CD4-positive, alpha-beta T cell treated with Interleukin-6 for 4 hours (primary cell): ENCODE measurements around the gene ABO.
"Not testable (repeated sequence)": the region's sequence is repeated elsewhere in the genome, so short reads cannot be mapped to it uniquely, and the experiment has no call there.

Source experiments
- DNase-seq: peaks from one replicate; pipeline ENCODE4 v3.0.0-alpha.2; 2020; ENCODE audit warnings: mixed read lengths

The ABO gene

GRCh38 chr9:133238851-133239532 is 36.0 kb downstream of the ABO start:
- peak; percentile 72 for DNase-seq

DNA sequence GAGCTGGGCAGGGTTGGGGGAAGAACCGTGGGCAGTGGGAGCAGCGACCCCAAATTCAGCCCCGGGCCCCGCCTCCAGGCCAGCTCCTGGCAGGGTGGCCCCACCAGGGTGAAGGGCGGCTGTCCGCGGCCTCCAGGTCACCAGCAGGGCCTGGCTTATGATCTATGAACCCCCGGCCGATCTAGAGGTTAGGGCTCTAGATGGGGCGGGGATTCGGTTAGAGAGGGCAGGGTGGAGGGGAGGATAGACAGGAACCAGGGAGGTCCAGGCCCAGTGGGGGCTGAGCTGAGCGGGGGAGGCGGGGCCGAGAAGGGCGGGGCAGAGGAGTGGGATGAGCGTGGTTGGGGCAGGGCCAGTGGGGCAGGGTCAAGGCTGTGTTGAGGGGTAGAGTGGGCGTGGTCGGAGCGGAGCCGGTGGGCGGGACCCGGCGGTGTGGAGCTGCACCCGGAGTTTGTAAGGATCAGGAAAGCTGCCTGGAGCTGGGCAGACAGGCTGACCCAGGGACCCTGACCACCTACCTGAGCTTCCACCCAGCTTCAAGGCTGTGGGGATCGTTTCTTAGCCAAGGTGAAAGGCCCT is 36.6 kb downstream of the ABO start:
- DNase-seq, result peak; percentile 60

GRCh38 chr9:133237035-133237731 is 37.8 kb downstream of the ABO start:
- DNase-seq, result no peak

GRCh38 chr9:133236291-133237034 is 38.5 kb downstream of the ABO start:
- not testable (repeated sequence) for DNase-seq

GRCh38 chr9:133235549-133236222 is 39.3 kb downstream of the ABO start:
- DNase-seq, result no peak

DNA sequence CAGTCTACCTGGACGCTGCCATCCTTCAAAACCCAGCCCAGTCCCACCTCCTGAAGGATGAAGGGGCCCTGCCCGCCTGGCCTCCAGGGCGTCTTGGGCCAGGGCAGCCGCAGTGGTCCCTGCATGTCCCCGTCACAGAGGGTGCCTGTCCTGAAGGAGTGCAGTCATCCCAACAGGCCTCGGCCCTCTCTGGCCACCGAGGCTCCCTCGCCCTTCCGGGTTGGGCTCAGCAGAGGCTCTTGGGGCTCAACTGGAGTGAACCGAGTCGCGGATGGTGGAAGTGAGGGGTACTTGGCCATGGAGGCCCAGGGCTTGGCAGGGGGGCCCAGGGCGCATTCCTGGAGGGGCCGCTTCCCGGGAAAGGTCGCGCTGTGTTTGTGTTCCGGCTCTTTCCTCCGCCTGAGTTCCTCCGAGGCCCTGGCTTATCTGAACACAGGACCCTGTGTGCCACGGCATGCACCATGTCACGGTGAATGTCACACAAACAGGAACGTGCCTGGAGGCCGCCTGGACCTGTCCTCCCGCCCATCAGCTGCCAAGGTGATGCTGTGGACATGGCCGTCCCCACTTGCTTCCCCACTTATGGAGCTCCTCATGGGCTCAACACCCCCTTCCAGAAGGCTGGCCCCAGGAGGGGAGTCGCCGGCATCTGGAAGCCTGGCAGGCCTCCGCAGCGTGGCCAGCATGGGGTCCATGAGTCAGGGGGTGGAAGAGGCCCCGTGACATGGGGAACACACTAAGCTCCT is 40.3 kb downstream of the ABO start:
- no peak for DNase-seq

DNA sequence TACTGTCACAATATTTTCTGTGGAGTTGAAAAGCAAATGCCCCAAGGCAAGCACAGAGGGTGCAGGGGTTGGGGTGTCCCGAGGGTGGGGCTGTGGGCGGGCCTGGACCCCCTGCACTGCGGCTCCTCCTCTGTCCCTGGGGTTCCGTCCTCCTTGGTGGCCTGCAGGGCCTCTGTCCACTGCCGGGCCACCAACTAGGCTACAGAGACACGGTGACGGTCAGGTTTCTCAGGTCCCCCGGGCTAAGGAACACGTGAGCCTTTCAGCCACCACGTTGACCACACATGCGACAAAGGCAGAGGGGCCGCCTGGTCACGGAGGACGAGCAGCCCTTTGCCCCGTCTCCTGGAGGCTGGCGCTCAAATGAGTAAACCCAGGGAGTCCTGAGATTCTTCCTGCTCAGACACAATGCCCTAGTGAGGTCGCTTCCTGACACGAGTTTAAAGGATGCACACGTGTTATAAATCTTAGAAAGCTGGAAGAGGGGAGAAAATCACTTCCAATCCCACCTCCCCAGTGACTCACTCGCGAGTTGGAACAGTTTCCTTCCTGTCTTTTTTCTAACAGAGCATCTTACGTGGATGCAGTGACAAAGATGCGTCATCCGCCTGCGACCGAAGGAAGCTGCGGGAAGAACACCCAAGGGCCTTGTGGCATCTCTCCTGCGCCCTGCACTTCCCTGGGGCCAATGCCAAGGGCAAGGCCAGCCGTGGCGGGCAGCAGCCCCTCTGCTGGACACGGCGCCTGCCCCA is 41.1 kb downstream of the ABO start:
- DNase-seq, result no peak

DNA sequence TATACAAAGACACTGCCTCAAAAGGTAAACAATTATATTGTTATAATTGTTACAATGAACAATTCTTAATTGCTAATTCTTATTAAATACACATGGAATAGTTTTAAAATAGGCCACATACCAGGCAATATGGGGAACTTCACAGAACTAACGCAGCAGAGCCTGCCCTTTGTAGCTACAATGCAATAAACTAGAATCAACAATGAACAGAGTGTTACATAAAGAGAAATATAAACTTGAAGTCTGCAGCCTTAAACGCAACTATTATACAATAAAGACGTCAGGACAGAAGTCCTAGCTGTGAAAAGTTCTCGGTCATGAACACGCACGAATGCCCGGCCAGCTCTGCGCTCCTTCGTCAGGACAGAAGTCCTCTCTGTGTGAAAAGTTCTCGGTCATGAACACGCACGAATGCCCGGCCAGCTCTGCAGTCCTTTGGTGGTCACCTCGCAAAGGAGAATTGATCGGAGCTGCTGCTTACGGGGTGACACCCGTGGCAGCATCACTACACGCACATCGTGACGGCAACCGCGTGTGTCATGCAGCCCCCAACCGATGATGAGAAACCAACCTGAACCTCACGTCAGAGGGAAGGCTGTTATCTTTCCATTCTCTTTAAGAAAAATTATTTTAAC is 43.0 kb downstream of the ABO start:
- not testable (repeated sequence) for DNase-seq

DNA sequence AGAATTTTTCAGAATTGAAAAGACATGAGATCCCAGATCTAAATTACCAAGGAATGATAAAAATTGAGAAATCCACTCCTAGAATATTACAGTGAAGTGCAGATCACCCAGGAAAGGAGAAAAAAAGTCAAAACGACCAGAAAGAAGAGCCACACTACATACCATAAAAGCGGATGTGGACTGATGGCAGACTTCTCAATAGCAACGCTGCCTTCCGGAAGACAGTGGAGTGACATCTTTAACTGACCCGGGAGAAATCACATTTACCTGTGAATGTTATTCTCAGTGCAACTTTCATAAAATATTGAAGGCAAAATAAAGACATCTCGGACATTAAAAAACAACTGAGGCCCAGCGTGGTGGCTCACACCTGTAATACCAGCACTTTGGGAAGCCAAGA is 44.5 kb downstream of the ABO start:
- DNase-seq, result not testable (repeated sequence)

DNA sequence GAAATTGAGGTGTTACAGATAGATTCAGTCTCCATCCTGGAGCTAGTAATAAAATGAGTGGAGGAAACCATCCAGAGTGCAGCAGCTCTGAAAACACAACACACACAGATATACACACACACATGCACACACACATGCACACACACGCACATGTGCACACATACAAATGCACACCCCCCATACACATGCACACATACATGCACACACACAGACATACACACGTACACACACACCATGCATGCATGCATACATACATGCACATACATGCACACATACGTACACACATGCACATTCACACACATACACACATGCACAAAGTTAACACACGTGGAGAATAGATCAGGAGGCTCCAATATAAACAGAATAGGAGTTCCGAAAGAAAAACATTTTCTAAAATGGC is 44.9 kb downstream of the ABO start:
- DNase-seq, result no peak

DNA sequence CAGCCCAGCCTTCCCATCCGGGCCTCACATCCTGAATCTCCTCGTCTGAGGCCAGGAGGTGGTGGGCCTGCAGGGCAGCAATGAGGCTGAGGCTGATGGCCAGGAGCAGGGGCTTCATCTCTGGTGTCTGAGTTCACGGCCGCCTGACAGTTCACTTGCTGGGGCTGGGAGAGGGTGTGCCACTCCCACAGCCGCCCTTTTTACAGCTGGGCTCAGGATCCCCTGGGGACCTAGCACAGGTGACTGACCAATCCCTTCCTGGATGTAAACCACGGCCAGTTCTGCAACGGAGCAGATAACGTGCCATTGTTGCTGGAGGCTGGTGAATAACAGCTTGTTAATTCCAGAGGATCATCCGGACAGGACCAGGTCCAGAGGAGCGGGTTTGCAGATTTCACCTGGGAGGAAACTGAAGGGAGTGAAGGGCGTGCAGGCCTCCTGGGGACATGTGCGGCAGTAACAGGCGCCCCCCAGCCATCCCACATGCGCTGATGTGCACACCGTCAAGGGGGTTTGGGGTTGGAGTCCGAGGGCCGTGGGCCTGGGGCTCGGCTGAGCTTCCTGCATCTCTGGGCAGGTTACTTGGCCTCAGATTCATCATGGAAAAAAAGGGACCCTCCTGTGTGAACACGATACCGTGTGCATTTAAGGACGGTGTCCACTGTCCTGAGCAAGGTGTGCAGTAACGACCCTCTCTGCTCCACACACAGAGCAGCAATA is 46.4 kb downstream of the ABO start:
- DNase-seq, result not testable (repeated sequence)

DNA sequence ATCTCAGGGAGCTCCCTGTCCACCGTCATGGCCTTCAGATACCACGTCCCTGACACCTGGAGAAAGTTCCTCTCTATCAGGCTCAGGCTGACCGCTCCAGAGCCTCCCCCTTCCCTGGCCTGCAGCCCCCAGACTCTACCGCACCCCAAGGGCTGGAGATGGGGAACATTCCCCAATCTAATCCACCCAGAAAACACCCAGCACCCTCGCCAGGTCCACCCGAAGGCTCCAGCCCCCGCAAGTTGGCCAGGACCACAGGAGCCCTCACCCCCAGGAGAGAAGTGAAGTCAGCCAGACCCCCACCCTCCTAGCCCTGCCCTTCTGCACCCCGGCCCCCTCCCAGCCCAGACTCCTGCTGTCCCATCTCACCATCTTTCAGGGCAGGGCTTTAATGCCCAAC is 47.0 kb downstream of the ABO start:
- DNase-seq, result not testable (repeated sequence)

- no peak for DNase-seq
Observed at GRCh38 chr9:133227242-133227860, 47.6 kb downstream of the ABO start.

- DNase-seq, result no peak
Observed at GRCh38 chr9:133226219-133227171, 48.5 kb downstream of the ABO start.

- DNase-seq, result no peak
Observed at GRCh38 chr9:133225171-133226011, 49.6 kb downstream of the ABO start.

DNA sequence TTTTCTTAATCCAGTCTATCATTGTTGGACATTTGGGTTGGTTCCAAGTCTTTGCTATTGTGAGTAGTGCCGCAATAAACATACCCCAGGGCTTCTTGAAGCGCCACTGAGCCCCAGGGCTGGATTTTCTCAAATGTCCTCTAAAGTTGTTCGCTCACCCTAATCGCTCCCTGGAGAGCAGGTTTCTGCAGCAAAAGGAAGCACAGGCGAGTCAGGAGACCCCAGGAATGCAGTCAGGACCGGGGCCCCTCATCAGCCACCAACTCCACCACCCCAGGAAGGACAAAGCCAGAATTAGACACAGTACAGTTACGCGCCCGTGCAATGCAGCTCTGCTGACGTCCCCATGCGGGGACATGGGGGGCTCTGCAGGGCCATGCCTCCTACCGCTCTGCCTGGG is 50.2 kb downstream of the ABO start:
- DNase-seq, result no peak

DNA sequence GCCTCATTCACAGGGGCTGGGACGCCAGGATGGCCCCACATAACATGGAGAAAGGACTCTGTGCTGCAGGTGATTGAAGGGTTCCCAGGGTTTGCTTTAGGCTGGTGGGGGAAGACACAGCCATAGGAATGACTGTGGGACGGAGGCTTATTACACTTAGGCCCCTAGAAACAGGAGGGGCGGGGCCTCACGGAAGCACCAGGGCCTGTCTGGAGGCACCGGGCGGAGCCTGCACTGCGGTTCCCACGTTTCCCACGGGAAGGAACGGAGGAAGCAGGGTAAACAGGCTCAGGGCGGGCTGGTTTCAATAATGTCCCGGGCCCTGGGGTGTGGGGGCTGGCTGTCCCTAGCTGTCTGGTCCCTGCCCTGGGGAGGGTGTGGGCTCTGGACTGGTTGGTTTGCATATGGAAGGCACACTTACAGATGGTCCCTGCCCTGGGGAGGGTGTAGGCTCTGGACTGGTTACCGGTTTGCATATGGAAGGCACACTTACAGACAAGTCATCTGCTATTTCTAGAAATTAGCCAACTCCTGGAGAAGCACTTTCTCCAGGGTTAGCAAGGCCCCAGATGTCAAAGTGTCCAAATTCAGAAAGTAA is 51.7 kb downstream of the ABO start:
- not testable (repeated sequence) for DNase-seq
